Activated effector memory CD4-positive, alpha-beta T cell treated with anti-CD3 and anti-CD28 coated beads, Interleukin-2, amount 50 U/mL, for 16 hours (primary cell): Measurements from ENCODE around the gene FADS2.

Experiments used
- DNase-seq: peaks from one replicate; pipeline ENCODE4 v3.0.0-alpha.2; 2020

The FADS2 gene

DNA sequence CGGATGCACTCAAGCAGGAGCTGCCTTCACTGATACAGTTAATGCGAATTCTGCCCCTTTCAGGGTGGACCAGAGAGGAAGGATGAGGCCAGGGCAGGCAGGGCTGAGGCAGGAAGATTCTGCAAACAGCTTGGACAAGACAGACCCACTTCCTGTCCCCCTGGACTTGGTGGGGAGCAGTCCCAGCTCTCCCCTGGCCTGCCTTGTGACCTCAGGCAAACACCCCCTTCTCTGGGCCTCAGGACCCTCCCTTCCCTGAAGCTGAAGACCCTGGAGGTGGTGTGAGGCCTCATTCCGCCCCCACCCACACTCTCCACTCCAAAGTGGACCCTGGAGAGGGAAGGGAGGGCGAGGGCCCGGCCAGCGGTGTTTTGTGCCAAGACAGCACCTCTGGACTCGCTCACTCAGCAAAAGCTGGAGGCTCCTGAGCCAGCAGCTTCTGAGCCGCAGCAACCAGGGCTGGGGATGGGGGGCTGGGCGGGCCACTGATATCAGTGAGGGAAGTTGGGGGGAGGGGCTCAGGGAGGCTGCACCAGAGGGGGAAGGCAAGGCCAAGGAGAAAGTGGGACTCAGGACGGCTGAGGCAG, 80.7 kb downstream of the FADS2 start:
- no peak for DNase-seq

DNA sequence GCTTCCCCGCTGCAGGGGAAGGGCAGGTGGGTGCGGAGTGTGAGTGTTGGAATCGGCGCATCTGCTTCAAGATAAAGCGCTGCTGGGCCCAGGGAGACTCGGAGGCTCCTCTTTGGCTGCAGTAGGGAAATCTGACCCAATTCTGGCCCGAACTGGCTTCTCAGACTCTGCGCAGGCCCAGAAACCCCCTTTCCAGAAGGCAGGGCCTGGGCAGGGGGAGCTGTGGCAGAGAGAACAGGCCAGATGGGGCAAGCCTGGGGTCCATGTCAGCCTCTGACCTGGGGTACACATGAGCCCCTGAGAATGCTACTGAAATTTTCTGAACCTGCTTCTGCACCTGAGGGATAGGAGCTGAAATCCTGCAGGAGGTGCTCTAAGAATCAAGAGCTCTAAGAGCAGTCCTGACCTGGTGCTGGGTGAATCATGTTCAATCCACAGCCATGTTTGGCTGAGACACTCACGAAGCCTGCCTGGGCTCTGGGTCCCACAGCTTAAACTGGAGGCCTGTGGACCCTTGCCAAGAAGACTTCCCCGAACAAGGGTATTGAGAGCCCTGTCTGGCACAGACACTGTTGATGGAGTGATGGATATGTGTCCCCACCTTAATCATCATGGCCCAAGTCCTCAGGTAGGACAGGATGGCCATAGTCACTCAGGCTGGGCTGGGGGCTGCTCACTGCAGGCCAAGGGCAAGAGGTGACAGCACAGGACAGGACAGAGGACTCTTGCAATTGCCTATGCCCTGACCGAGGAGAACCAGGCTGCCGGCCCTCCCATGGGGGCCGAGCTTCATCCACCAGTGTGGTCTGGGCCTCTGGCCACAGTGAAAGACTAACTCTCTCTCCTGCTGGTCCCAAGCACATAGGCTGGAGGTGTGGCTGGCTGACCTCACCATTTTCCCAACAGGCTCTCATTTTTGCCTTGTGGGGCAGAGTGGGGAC, 82.4 kb downstream of the FADS2 start:
- no peak for DNase-seq

DNA sequence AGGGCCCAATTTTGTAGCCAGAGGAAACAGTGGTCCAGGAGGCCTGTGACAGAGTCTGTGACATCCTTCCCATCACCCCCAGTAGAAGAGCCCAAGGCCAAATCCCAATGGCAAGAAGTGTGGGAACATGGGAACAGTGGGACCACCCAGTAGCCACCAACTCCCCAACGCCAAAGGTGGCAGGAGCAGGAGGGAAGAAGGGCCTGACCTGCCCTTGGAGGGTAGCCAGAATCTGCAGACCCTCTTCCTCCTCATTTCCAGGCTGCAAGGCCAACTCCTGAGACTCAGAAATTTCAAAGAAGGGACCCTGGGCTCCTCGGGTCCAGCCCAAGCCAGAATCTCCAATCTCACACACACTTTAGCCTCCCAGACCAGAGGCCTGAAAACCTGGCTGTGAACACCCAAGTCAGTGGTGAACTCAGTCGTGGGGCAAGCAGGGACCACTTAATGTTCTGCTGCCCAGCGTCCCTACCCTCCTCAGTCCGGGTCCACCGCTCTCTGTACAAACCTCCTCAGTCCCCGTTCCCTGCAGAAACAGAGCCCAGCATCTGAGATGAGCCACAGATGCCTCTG, 83.1 kb downstream of the FADS2 start:
- DNase-seq: no peak

DNA sequence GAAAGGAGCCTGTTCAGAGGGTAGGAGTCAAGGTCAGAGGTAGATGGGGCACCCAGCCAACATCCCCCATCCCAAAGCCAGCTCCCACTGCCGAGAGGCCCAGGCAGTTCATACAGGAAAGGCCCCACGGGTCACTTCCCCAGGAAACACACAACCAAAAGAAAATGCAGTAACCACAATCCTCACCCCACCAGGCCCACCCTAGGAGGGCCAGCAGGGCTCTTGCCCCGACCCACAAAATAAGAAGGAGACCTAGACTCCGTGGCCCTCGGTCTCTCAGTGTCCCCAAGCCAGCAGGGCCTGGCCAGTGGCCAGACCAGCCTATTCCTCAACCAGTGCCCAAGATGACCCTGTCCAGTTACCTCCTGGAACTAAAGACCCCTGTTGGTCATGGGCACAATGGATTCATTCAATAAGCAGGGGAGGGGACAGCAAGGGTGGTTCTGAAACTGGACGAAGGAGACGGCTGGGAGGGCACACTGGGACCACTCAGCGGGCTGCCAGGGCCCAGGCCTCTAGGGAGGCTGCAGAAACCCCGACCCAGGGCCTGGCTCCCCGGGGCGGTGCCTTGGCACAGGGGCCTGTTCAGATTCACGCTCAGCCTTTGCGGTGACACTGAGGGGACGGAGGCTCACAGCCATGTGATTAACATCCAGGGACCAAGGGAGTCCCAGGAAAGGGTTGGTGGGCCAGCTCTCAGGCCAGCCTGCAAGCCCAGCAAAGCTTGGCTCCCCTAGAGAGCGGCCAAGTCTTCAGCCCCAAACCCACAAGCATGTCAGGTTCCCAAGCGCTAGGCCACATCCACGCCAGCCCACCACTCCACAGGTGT, 83.8 kb downstream of the FADS2 start:
- DNase-seq: peak; percentile 58

DNA sequence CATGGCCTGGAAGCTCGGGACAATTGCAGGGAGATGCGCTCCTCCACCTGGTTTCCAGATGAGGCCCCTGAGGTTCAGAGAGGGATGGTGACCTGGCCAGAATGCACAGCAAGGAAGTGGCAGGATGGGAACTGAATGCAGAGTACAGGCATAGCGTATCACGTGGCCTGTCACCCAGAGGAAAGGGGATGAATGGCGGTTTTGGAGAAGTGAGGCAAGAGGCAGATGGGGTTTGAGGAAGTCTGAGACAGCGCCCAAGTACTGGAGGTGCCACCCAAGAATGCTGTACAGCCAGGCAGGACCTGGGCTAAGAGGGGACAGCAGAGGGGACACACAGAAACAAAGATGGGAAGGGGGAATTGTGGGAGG, 84.4 kb downstream of the FADS2 start:
- DNase-seq: peak; percentile 30

DNA sequence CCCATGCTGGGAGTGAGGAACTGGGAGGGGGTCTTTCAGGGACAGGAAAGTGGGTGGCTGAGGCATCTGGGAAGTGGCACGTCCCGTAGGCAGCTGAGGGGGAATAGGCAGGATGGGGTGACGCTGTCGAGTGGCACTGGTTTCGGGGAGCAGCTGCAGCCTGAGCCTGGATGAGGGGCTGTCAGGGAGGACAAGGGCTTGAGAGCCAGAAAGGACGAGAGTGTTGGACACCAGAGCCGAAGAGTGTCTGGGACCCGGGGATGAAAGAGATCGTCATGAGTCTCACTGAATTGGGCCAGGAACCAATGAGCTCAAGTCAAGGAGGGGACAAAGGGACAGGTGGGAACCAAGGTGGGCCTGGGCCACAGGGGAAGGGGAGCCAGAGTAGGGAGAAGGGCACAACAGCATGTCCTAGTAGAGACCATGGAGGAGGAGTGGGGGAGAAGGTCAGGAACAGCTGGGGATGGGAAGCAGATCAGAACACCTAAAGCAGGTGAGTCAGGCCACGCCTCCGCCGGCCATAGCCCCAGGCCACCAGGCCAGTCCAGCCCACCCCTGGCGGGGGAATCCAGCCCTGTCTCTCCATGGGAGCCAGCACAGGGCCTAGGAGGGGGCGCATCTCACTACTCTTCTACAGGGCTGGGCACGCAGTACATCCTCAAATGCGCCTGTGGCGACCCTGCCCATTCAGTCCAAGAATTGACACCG, 85.0 kb downstream of the FADS2 start:
- peak; percentile 56 for DNase-seq

DNA sequence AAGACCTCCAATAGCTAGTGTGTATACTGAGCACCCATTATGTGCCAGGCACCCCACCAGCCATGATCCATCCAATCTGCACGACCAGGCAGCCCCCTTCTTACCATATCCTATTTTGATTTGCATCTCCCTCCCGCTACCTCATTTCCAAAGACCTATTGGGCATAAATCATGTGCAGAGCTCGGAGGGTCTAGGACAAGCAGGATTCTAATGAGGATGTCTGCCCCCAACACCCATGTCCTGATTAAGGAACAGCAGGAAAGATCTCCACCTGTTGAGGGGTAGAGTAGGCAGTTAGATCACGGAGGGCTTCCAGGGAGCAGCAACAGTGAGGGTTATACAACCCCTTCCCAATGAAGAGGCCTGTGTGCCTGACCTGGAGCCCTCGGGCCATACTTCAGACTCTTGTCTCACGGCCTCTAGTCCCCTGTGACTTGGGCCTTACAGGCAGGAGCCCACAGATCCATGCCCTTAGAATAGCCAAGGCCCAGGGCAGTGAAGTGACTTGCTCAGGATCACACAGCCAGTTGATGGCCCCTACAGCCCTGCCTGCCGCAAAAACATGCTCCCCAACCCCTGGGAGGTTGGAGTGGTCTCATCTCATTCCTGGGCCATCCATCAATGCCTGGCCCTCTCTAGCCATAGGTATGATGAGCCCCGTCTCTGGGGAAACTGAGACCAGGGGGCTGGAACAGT, 85.7 kb downstream of the FADS2 start:
- peak; percentile 45 for DNase-seq

DNA sequence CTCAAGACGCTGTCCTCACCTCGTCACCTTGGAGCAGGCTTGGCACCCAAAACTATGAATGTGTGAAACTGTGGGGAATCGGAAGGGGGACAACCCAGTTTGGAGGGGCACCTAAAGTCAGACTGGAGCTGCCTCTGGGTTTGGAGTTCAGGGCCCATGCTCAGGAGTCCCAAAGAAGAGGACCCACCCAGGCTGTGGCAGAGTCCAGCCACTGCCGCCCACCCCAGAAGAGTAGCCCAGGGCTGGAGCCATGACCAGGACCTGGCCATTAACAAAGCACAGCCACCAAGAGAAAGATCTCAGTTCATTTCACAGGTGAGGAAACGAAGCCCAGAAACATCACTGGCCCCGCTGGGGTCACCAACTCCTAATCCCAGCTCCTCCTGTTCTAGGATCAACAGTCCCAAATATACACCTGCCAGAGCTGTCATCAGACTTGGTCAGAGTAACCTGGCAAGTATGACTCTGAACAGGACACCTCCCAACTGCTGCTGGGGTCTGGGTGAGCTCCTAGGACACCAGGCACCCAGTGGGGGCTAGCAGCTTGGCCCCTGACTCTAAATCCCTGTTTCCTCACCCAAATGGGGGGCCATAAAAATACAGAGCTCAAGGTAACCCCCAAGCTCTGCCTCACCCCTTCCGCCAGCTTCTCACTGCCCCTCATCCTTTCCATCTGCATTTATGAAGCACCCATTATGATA, 86.5 kb downstream of the FADS2 start:
- no peak for DNase-seq

DNA sequence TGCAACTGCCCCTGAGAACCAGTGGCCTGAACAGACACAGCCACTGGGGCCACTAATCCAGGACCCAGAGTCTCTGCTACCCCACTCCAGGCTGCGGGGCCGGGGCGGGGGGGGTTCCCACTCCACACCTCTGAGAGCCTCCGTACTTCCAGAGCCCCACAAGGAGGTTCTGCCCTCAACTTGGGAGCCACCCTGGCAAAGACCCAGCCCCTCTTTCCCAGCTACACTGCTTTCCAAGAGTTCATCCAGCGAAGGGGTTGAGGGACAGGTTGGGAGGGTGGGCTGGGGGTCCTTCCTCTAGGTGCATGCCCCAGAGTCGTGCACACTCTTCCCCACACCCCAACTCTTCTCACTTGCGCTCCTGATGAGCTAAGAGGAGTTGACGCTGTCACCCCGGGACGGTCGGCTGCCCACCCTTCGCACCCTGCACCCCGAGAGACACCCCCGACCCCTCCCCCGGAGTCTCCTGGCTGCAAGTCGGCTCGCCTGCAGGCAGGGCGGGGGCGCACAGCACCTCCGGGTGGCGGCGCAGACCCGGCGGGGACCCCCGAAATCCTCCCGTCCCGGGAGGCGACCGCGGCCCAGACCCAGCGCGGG, 88.7 kb downstream of the FADS2 start:
- peak; percentile 59 for DNase-seq
